ENCODE results near the gene IFNA10. TPM values are rescaled to one million over a fixed set of nuclear protein-coding genes. Genes with fewer than 3 reads are reported as not detected.
A peak's percentile ranks its signal among the peaks of the same experiment; 100 is the strongest.
"Not testable (repeated sequence)": the region's sequence is repeated elsewhere in the genome, so short reads cannot be mapped to it uniquely, and the experiment has no call there.

Gene IFNA10
- total RNA-seq, 2 experiments from 2014 or later = not detected

DNA sequence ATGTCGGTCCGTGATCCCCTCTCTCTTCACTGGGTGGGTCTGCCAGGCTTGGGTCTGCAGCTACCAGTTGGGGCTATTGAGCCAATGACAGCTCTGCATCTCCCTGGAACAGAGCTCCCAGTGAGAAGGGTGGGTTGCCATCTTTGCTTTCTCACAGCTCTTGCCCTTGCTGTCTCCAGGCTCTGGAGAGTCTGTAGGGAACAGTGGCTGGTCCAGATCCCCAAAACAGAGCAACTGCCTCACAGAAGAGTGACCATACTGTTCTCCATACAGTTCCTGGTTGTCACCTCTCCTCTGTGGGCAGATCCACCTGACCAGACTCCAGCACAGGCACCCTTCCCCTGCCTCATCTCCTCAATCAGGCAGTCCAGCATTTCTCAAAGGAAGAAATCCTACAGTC, 26.3 kb upstream of the IFNA10 start:
- POLR2A ChIA-PET = interaction anchor here (0.7 to 1.3 kb wide), 2 partner anchors 9 to 55 kb away, joined by 3 read pairs; no protein-coding TSS in a partner anchor
- no peak for TF ChIP-seq CTCF (IDR thresholded peaks at IDR 0.05)
- H3K27me3 Mint-ChIP-seq = peaks cover under 1% of the 10 kb centered on the region
- H3K9me3 Mint-ChIP-seq = no peaks in the 10 kb centered on the region
- no peak for DNase-seq
- ATAC-seq = no peak
- peaks cover 7% of the 10 kb centered on the region for H3K4me1 Mint-ChIP-seq (ENCODE audit: low read depth)
- CTCF ChIA-PET = interaction anchor here (0.7 to 3.3 kb wide), 3 partner anchors 15 to 163 kb away, joined by 3 to 14 read pairs (median 3); no protein-coding TSS in a partner anchor
- no peak overlapping the region for H3K27ac Mint-ChIP-seq
- H3K4me3 Mint-ChIP-seq = no peak overlapping the region
- intact Hi-C loops (cut with micrococcal nuclease) = loop anchor here (10.0 kb wide), 2 partner anchors 92 to 212 kb away; partner anchors contain the start of gene IFNA1
- H3K36me3 Mint-ChIP-seq (ENCODE audit: low read depth) = no peaks in the 10 kb centered on the region

- no peaks in the 10 kb centered on the region for H3K9me3 Mint-ChIP-seq
- no peaks in the 10 kb centered on the region for H3K36me3 Mint-ChIP-seq (ENCODE audit: low read depth)
- H3K4me1 Mint-ChIP-seq (ENCODE audit: low read depth) = no peaks in the 10 kb centered on the region
- DNase-seq = no peak
- TF ChIP-seq CTCF (IDR thresholded peaks at IDR 0.05) = no peak
- POLR2A ChIA-PET = no interaction called here
- ATAC-seq = no peak
- intact Hi-C loops (cut with micrococcal nuclease) = no loop called here
- H3K27me3 Mint-ChIP-seq = peaks cover 5% of the 10 kb centered on the region
- no peak within 1 kb of the TSS for H3K27ac Mint-ChIP-seq
- CTCF ChIA-PET = interaction anchor here (0.6 kb wide), 1 partner anchor 33 kb away, joined by 4 read pairs; no protein-coding TSS in a partner anchor
- H3K4me3 Mint-ChIP-seq = no peak within 1 kb of the TSS
Measured at GRCh38 chr9:21228122-21228521, 21.2 kb upstream of the IFNA10 start, which contains the start of gene IFNA17. TSS of gene IFNA17 (minus strand) at chr9:21228222. CDS start at chr9:21228173, 49 bp downstream.

DNA sequence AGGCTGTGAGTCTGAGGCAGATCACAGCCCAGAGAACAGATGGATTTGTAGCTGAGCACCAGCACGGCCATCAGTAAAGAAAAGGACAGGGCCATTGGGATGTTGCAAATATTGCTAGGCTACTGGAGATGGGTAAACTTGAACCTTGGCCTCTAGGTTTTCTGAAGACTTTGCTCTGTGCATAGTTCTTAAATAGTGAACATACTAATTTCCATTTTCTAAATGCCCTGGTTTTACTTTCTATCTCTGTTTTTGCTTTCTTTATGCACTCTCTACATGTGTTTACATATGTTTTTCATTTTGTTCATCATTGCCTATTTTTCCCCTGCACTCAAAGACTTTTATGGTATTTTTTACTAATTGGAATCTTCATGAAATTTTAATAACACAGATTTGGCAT, 10.3 kb upstream of the IFNA10 start, which contains the start of gene IFNA16:
TSS of gene IFNA16 (minus strand) at position 101 of the 400 bp plus-strand sequence. CDS start at position 95, 6 bp downstream.
- POLR2A ChIA-PET; H3K9me3 Mint-ChIP-seq; H3K4me3 Mint-ChIP-seq; ATAC-seq; DNase-seq; H3K27ac Mint-ChIP-seq; H3K36me3 Mint-ChIP-seq (ENCODE audit: low read depth); H3K4me1 Mint-ChIP-seq (ENCODE audit: low read depth): not testable (repeated sequence)
- CTCF ChIA-PET = interaction anchor here (1.3 to 1.9 kb wide), 2 partner anchors 17 to 22 kb away, joined by 3 to 5 read pairs; no protein-coding TSS in a partner anchor
- H3K27me3 Mint-ChIP-seq = peaks cover 22% of the 10 kb centered on the region
- intact Hi-C loops (cut with micrococcal nuclease) = loop anchor here (10.0 kb wide), 1 partner anchor 568 kb away; no protein-coding TSS in a partner anchor

- TF ChIP-seq CTCF (IDR thresholded peaks at IDR 0.05) = peak; percentile 53
- POLR2A ChIA-PET; H3K4me1 Mint-ChIP-seq (ENCODE audit: low read depth); H3K27ac Mint-ChIP-seq; H3K9me3 Mint-ChIP-seq; H3K36me3 Mint-ChIP-seq (ENCODE audit: low read depth); H3K27me3 Mint-ChIP-seq; DNase-seq: not testable (repeated sequence)
- intact Hi-C loops (cut with micrococcal nuclease) = loop anchor here (10.0 kb wide), 1 partner anchor 571 kb away; no protein-coding TSS in a partner anchor
- peak; percentile 68 for ATAC-seq
- H3K4me3 Mint-ChIP-seq = peak overlapping the region; percentile 16
- CTCF ChIA-PET = interaction anchor here (0.7 to 4.2 kb wide), 22 partner anchors 10 to 580 kb away, joined by 3 to 33 read pairs (median 3); partner anchors contain the start of genes IFNA14 and IFNA7
Measured at GRCh38 chr9:21213411-21214326, 6.7 kb upstream of the IFNA10 start.

DNA sequence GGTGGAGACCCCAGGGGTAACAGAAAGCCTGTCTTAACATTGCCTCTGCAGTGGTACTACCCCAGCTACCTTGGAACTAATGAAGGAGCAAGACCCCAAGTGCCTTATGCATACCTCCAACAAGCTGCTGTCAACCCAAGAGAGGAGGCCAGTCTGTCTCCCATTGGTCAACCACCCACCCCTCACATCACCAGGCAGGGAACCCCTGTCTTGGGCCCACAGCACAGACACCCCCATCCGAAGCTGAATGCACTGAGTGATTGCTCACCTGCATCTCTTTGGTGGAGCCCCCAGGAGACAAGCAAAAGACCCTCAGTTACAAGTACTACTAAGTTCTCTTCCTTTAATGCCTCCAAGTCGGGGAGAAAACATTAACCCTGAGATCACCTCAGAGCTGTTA, 5.2 kb upstream of the IFNA10 start:
- H3K4me1 Mint-ChIP-seq (ENCODE audit: low read depth); H3K27ac Mint-ChIP-seq; H3K4me3 Mint-ChIP-seq; H3K27me3 Mint-ChIP-seq; POLR2A ChIA-PET; ATAC-seq; DNase-seq; H3K9me3 Mint-ChIP-seq; H3K36me3 Mint-ChIP-seq (ENCODE audit: low read depth): not testable (repeated sequence)
- intact Hi-C loops (cut with micrococcal nuclease) = loop anchor here (10.0 kb wide), 1 partner anchor 573 kb away; no protein-coding TSS in a partner anchor
- CTCF ChIA-PET = interaction anchor here (1.0 to 4.2 kb wide), 5 partner anchors 18 to 186 kb away, joined by 3 to 33 read pairs (median 9); no protein-coding TSS in a partner anchor

DNA sequence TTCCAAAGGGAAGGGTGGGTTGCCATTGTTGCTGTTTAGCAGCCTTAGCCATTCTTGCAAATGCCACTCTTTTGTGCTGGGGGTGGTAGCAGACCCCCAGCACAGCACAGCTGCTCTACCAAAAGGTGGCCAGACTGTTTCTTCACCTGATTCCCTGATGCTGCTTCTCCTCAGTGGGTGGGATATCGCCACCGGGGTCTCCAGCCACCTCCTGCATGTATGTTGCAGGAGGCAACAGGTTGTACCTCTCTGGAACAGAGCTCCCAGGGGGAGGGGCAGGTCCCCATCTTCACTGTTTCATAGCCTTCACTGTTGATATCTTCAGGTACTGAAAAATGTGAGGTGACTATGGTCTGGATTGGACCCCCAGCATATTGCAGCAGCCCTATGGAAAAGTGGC, 3.8 kb upstream of the IFNA10 start:
- DNase-seq; H3K9me3 Mint-ChIP-seq; H3K27ac Mint-ChIP-seq; H3K36me3 Mint-ChIP-seq (ENCODE audit: low read depth); POLR2A ChIA-PET; H3K4me3 Mint-ChIP-seq; H3K27me3 Mint-ChIP-seq; ATAC-seq; H3K4me1 Mint-ChIP-seq (ENCODE audit: low read depth): not testable (repeated sequence)
- intact Hi-C loops (cut with micrococcal nuclease) = loop anchor here (10.0 kb wide), 1 partner anchor 574 kb away; no protein-coding TSS in a partner anchor
- CTCF ChIA-PET = interaction anchor here (1.6 to 1.9 kb wide), 2 partner anchors 16 to 185 kb away, joined by 3 to 7 read pairs; no protein-coding TSS in a partner anchor

Measured in activated CD8-positive, alpha-beta T cell treated with anti-CD3 and anti-CD28 coated beads for 36 hours (primary cell).